Endothelial cell of umbilical vein (primary cell): ENCODE measurements around the gene PRDM16. TPM values are rescaled to one million over a fixed set of nuclear protein-coding genes. Genes with fewer than 3 reads are reported as not detected.

Experiments
- BruUV-seq: library from RNA; stranded (reverse); fragments of 400-500 nt; replicated peaks from 2 replicates; lab custom pipeline; 2021; lab: Mats Ljungman, UMichigan
- CTCF ChIA-PET: fragments of 300-600, 350-600 bp; sonication (Branson Sonifier 250); formaldehyde crosslinking; loops from one replicate; lab custom pipeline; 2021; ENCODE audit warnings: antibody characterized with exemption, inconsistent platforms; lab: Charles Lee
- POLR2A ChIA-PET: fragments of 300-600, 350-600 bp; sonication (Branson Sonifier 250); formaldehyde crosslinking; loops from one replicate; lab custom pipeline; 2021; ENCODE audit warnings: antibody characterized with exemption, inconsistent platforms; lab: Charles Lee
- DNase-seq: peaks from one replicate; pipeline ENCODE4 v3.0.0-alpha.2; 2011; ENCODE audit warnings: low read depth, low spot score
- FAIRE-seq: peaks from 2 replicates; lab custom pipeline; 2011; peaks lifted over from hg19 to GRCh38; lab: Jason Lieb, UNC
- H2AFZ ChIP-seq: 2 replicates; pipeline ENCODE4 v1.6.0; 2012; ENCODE audit warnings: low read depth, low read length, control low read depth, inconsistent platforms
- H3K27ac ChIP-seq: 2 replicates; pipeline ENCODE4 v1.5.1; 2011; ENCODE audit warnings: low read depth, mild to moderate bottlenecking, control low read depth, low read length, moderate library complexity; ENCODE audit not compliant: insufficient read depth
- H3K27me3 ChIP-seq, 2 experiments: 2 replicates each; pipeline versions ENCODE4 v1.6.0 to v1.6.1; 2011; ENCODE audit warnings: low read length in 2 of 2, mixed read lengths in 1 of 2; ENCODE audit not compliant: control insufficient read depth in 2 of 2, insufficient read depth in 2 of 2
- H3K36me3 ChIP-seq, 2 experiments: 2 replicates in 1 of 2; 3 replicates in 1 of 2; pipeline ENCODE4 v1.5.1; 2011; ENCODE audit warnings: low read length in 2 of 2, mild to moderate bottlenecking in 1 of 2, moderate library complexity in 1 of 2; ENCODE audit not compliant: control insufficient read depth in 2 of 2, insufficient read depth in 2 of 2; ENCODE audit errors: extremely low read depth in 1 of 2
- H3K4me1 ChIP-seq: 3 replicates; pipeline ENCODE4 v1.5.1; 2011; ENCODE audit warnings: mild to moderate bottlenecking, low read length; ENCODE audit not compliant: control insufficient read depth, insufficient read depth; ENCODE audit errors: extremely low read depth
- H3K4me2 ChIP-seq: 2 replicates; pipeline ENCODE4 v1.6.1; 2011; ENCODE audit warnings: low read length, control low read depth, mixed read lengths; ENCODE audit not compliant: insufficient read depth
- H3K4me3 ChIP-seq, 3 experiments: fragments of 200-600 bp in 1 of 3; sonication (generic), shearing (Covaris generic) in 1 of 3; replicated peaks in 1 of 3; 2 replicates each; pipeline ENCODE4 v1.5.1; 2011 to 2016; ENCODE audit warnings: control low read depth in 3 of 3, low read length in 3 of 3, mild to moderate bottlenecking in 2 of 3, inconsistent platforms in 1 of 3, low read depth in 1 of 3, moderate library complexity in 1 of 3; ENCODE audit not compliant: insufficient read depth in 1 of 3
- H3K79me2 ChIP-seq: 2 replicates; pipeline ENCODE4 v1.6.0; 2012; ENCODE audit warnings: low read length, inconsistent platforms; ENCODE audit not compliant: control insufficient read depth, insufficient read depth
- H3K9ac ChIP-seq: replicated peaks from 2 replicates; pipeline ENCODE3; 2011; ENCODE audit warnings: low read length, control low read depth; ENCODE audit not compliant: insufficient read depth; ENCODE audit errors: extremely low read depth
- H3K9me1 ChIP-seq: replicated peaks from 3 replicates; pipeline ENCODE4 v1.6.0; 2011; ENCODE audit warnings: mild to moderate bottlenecking, low read length; ENCODE audit not compliant: control insufficient read depth, insufficient read depth; ENCODE audit errors: extremely low read depth
- H3K9me3 ChIP-seq: replicated peaks from 2 replicates; pipeline ENCODE4 v1.5.1; 2012; ENCODE audit warnings: low read length, inconsistent platforms; ENCODE audit not compliant: control insufficient read depth, insufficient read depth
- H4K20me1 ChIP-seq: replicated peaks from 2 replicates; pipeline ENCODE3; 2011; ENCODE audit warnings: mild to moderate bottlenecking, low read length; ENCODE audit not compliant: control insufficient read depth, insufficient read depth; ENCODE audit errors: extremely low read depth
- EZH2 ChIP-seq: IDR thresholded peaks from 2 replicates; pipeline ENCODE4 v1.6.1; 2012; ENCODE audit warnings: borderline replicate concordance, low read depth, mild to moderate bottlenecking, moderate library complexity, low read length, inconsistent platforms; ENCODE audit not compliant: severe bottlenecking
- FOS ChIP-seq: IDR thresholded peaks from 2 replicates; pipeline ENCODE4 v1.6.1; 2011; ENCODE audit warnings: mild to moderate bottlenecking, low read length, moderate library complexity, borderline replicate concordance; ENCODE audit not compliant: insufficient read depth
- GATA2 ChIP-seq: IDR thresholded peaks from 2 replicates; pipeline ENCODE4 v1.7.0; 2011; ENCODE audit warnings: low read depth, mild to moderate bottlenecking, moderate library complexity, mixed read lengths, low read length; ENCODE audit not compliant: insufficient read length, insufficient read depth
- JUN ChIP-seq: IDR thresholded peaks from 2 replicates; pipeline ENCODE4 v1.6.1; 2011; ENCODE audit warnings: borderline replicate concordance, low read depth; ENCODE audit not compliant: insufficient read length, insufficient read depth
- MYC ChIP-seq: IDR thresholded peaks from one replicate; pipeline ENCODE4 v1.6.1; 2011; ENCODE audit warnings: mild to moderate bottlenecking, low read depth, low read length
- POLR2A ChIP-seq: IDR thresholded peaks from 2 replicates; pipeline ENCODE4 v1.6.1; 2012; ENCODE audit warnings: low read depth, mild to moderate bottlenecking, control low read depth, low read length
- POLR2AphosphoS5 ChIP-seq: IDR thresholded peaks from 2 replicates; pipeline ENCODE4 v1.6.1; 2012; ENCODE audit warnings: low read depth, mild to moderate bottlenecking, control low read depth, low read length, moderate library complexity; ENCODE audit not compliant: insufficient read depth
- dilution Hi-C: fragments of 300-500 bp; cut with MboI; formaldehyde crosslinking; loops from one replicate; pipeline ENCODE4 v1.15.0; 2019; ENCODE audit warnings: low sequenced_read_pairs; ENCODE audit not compliant: extremely low pct_ligation_motif_present
- intact Hi-C: fragments of 100-400 bp; cut with micrococcal nuclease; formaldehyde crosslinking; loops from one replicate; pipeline ENCODE4 v1.10.0; 2022
- polyA plus RNA-seq, 4 experiments: library from polyadenylated mRNA; depleted of rRNA in 3 of 4; stranded (reverse) in 3 of 4; unstranded in 1 of 4; fragments of >200 nt; gene quantifications; 2 replicates each; pipeline versions ENCODE4 v1.2.1 to v1.2.3, GENCODE V29; 2011 to 2012; ENCODE audit warnings: missing spikeins in 1 of 4
- total RNA-seq: library from RNA; stranded (reverse); gene quantifications from 2 replicates; pipeline ENCODE4 v1.2.3, GENCODE V29; 2021
- TF ChIP-seq, protein P1 (sequence below), 2 donors: IDR thresholded peaks; 1 replicate in 1 of 2; 2 replicates in 1 of 2; pipeline ENCODE4 v1.5.1; 2011; ENCODE audit warnings: low read length in 2 of 2, mild to moderate bottlenecking in 2 of 2, moderate library complexity in 2 of 2, control low read depth in 1 of 2, inconsistent platforms in 1 of 2, low read depth in 1 of 2; ENCODE audit not compliant: insufficient read depth in 1 of 2; ENCODE audit errors: extremely low read depth in 1 of 2
- TF ChIP-seq, protein P2 (sequence below): IDR thresholded peaks from 2 replicates; pipeline ENCODE4 v1.6.1; 2011; ENCODE audit not compliant: insufficient read depth, insufficient read length

PRDM16 gene
- total and polyA plus RNA-seq, 2 donors (not counting 3 experiments of a cell fraction or from before 2014, with no cell fraction given): not detected

- Histone ChIP-seq H3K9ac (no peak overlapping the region), H3K27me3 (no peaks in the 10 kb centered on the region), H3K27ac (no peak overlapping the region), H4K20me1 (no peaks in the 10 kb centered on the region), H3K4me2 (no peak overlapping the region), H3K36me3 (no peaks in the 10 kb centered on the region), H3K79me2 (no peaks in the 10 kb centered on the region), H2AFZ (no peak overlapping the region), H3K4me1 (no peaks in the 10 kb centered on the region), H3K9me1 (no peaks in the 10 kb centered on the region), H3K4me3 (no peak overlapping the region), H3K9me3 (no peaks in the 10 kb centered on the region)
- FAIRE-seq: no peak
- ChIA-PET POLR2A (no interaction called here), CTCF (no interaction called here)
- BruUV-seq: no TSS peak
- no peak for DNase-seq
- intact Hi-C loops (no loop called here), dilution Hi-C loops (no loop called here)
- no peak for TF ChIP-seq MYC
- no peak for TF ChIP-seq GATA2
- no peak for TF ChIP-seq POLR2A
- no peak for TF ChIP-seq EZH2
- TF ChIP-seq, protein P1, sequence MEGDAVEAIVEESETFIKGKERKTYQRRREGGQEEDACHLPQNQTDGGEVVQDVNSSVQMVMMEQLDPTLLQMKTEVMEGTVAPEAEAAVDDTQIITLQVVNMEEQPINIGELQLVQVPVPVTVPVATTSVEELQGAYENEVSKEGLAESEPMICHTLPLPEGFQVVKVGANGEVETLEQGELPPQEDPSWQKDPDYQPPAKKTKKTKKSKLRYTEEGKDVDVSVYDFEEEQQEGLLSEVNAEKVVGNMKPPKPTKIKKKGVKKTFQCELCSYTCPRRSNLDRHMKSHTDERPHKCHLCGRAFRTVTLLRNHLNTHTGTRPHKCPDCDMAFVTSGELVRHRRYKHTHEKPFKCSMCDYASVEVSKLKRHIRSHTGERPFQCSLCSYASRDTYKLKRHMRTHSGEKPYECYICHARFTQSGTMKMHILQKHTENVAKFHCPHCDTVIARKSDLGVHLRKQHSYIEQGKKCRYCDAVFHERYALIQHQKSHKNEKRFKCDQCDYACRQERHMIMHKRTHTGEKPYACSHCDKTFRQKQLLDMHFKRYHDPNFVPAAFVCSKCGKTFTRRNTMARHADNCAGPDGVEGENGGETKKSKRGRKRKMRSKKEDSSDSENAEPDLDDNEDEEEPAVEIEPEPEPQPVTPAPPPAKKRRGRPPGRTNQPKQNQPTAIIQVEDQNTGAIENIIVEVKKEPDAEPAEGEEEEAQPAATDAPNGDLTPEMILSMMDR (IDR thresholded peaks at IDR 0.05; ENCODE audit: extremely low read depth in 1 of 2, insufficient read depth in 1 of 2, low read depth in 1 of 2, low read length in 2 of 2): no peak
- TF ChIP-seq POLR2AphosphoS5: no peak
- TF ChIP-seq JUN: no peak
- TF ChIP-seq, protein P2, sequence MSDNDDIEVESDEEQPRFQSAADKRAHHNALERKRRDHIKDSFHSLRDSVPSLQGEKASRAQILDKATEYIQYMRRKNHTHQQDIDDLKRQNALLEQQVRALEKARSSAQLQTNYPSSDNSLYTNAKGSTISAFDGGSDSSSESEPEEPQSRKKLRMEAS: no peak
- no peak for TF ChIP-seq FOS
These were observed 23.5 kb downstream of the PRDM16 start for GRCh38 chr1:3092530-3092929.
